ENCODE data around the gene MAP4. TPM values are rescaled to one million over a fixed set of nuclear protein-coding genes. Genes with fewer than 3 reads are reported as not detected.

The MAP4 gene
- total RNA-seq, 1 experiment from 2014 or later, result 140 TPM

DNA sequence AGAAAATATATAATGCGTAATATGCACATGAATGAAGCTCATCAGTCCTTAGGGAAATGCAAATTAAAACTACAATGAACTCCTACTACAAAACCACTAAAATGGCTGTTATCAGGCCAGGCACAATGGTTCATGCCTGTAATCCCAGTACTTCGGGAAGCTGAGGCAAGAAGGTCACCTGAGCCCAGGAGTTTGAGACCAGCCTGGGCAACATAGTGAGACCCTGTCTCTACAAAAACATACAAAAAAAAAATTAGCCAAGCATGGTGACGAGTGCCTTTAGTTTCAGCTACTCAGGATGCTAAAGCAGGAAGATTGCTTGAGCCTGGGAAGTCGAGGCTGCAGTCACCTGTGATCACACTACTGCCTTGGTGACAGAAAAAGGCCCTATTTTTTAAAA is 85.2 kb downstream of the MAP4 start:
- TF ChIP-seq, protein P1, sequence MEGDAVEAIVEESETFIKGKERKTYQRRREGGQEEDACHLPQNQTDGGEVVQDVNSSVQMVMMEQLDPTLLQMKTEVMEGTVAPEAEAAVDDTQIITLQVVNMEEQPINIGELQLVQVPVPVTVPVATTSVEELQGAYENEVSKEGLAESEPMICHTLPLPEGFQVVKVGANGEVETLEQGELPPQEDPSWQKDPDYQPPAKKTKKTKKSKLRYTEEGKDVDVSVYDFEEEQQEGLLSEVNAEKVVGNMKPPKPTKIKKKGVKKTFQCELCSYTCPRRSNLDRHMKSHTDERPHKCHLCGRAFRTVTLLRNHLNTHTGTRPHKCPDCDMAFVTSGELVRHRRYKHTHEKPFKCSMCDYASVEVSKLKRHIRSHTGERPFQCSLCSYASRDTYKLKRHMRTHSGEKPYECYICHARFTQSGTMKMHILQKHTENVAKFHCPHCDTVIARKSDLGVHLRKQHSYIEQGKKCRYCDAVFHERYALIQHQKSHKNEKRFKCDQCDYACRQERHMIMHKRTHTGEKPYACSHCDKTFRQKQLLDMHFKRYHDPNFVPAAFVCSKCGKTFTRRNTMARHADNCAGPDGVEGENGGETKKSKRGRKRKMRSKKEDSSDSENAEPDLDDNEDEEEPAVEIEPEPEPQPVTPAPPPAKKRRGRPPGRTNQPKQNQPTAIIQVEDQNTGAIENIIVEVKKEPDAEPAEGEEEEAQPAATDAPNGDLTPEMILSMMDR (conservative IDR thresholded peaks at IDR 0.05), result no peak
- Histone ChIP-seq H3T11ph (ENCODE audit: low read length) (no peak overlapping the region), H4K5ac (ENCODE audit: insufficient read length, low read depth, low read length) (no peak overlapping the region), H3K27me3 (ENCODE audit: insufficient read depth, low read length) (no peaks in the 10 kb centered on the region), H2BK12ac (ENCODE audit: insufficient read length, low read depth, low read length) (no peak overlapping the region), H3K9me3 (ENCODE audit: control insufficient read depth, low read depth, low read length) (no peaks in the 10 kb centered on the region), H3K79me2 (ENCODE audit: insufficient read depth, low read length) (no peaks in the 10 kb centered on the region), H2BK5ac (ENCODE audit: insufficient read length, low read length) (no peak overlapping the region), H2AK5ac (ENCODE audit: insufficient read length, low read length) (no peak overlapping the region), H4K91ac (ENCODE audit: insufficient read length, low read depth, low read length) (no peak overlapping the region), H3K27ac (ENCODE audit: insufficient read length, low read depth, low read length) (no peak overlapping the region), H3K79me1 (ENCODE audit: insufficient read depth, low read depth, low read length, poor library complexity, severe bottlenecking) (no peaks in the 10 kb centered on the region), H3K56ac (ENCODE audit: insufficient read length, low read depth, low read length) (no peak overlapping the region), H2BK120ac (ENCODE audit: low read depth, low read length, poor library complexity, severe bottlenecking) (no peak overlapping the region), H3K18ac (ENCODE audit: insufficient read length, low read depth, low read length) (no peak overlapping the region), H3K4ac (ENCODE audit: low read depth, low read length) (no peak overlapping the region), H4K8ac (replicated peaks; ENCODE audit: insufficient read length, low read depth, low read length) (no peak overlapping the region), H3K9ac (ENCODE audit: extremely low read depth, insufficient read length, low read length) (no peak overlapping the region), H3K4me2 (ENCODE audit: insufficient read depth, insufficient read length, low read length) (no peak overlapping the region), H2BK20ac (ENCODE audit: low read depth, low read length, poor library complexity, severe bottlenecking) (no peak overlapping the region), H2AFZ (ENCODE audit: low read length) (no peak overlapping the region), H2BK15ac (ENCODE audit: low read depth, low read length) (no peak overlapping the region), H3K14ac (ENCODE audit: insufficient read depth, low read length) (no peak overlapping the region), H3K23ac (ENCODE audit: insufficient read length, low read depth, low read length) (no peak overlapping the region), H3K4me1 (ENCODE audit: insufficient read depth, low read length) (no peaks in the 10 kb centered on the region), H4K20me1 (ENCODE audit: control insufficient read depth, insufficient read depth, insufficient read length) (no peaks in the 10 kb centered on the region), H3K23me2 (ENCODE audit: insufficient read length, low read depth, low read length, poor library complexity, severe bottlenecking) (no peaks in the 10 kb centered on the region)
- no CpG with 5 or more reads among the region's 4 CpGs for WGBS (ENCODE audit: extremely low coverage, insufficient read length, low lambda C conversion rate)
- H3K4me3 Mint-ChIP-seq, result no peak overlapping the region
- no peaks in the 10 kb centered on the region for H3K4me1 Mint-ChIP-seq
- H3K36me3 Mint-ChIP-seq (ENCODE audit: insufficient read depth in 1 of 3, low read depth in 3 of 3), result peaks cover 5 to 19% (median 15%) of the 10 kb centered on the region in 3 experiments; a peak in 6 of 7 replicates
- no peaks in the 10 kb centered on the region for H3K9me3 Mint-ChIP-seq
- no peak for DNase-seq
- no peaks in the 10 kb centered on the region for H3K27me3 Mint-ChIP-seq (ENCODE audit: low read depth)
- H3K27ac Mint-ChIP-seq, result no peak overlapping the region

Measured in H9 (cell line).